Glutamatergic neuron (in vitro differentiated cells): ENCODE measurements around the gene ING4. TPM values are rescaled to one million over a fixed set of nuclear protein-coding genes. Genes with fewer than 3 reads are reported as not detected.

ENCODE experiments used
- DNase-seq: peaks from one replicate; pipeline ENCODE4 v3.0.0; 2022
- H3K27ac Mint-ChIP-seq: one replicate; pipeline ENCODE4 v1.8.0; 2020; ENCODE audit warnings: mild to moderate bottlenecking, mixed read lengths, inconsistent platforms; ENCODE audit not compliant: unreplicated experiment
- H3K27me3 Mint-ChIP-seq: one replicate; pipeline ENCODE4 v1.8.0; 2020; ENCODE audit warnings: mild to moderate bottlenecking, moderate library complexity, mixed read lengths, inconsistent platforms; ENCODE audit not compliant: unreplicated experiment
- H3K36me3 Mint-ChIP-seq: one replicate; pipeline ENCODE4 v1.8.0; 2020; ENCODE audit warnings: mild to moderate bottlenecking, mixed read lengths, inconsistent platforms; ENCODE audit not compliant: unreplicated experiment
- H3K4me1 Mint-ChIP-seq: one replicate; pipeline ENCODE4 v1.8.0; 2020; ENCODE audit warnings: mild to moderate bottlenecking, low read depth, mixed read lengths, inconsistent platforms; ENCODE audit not compliant: unreplicated experiment
- H3K4me3 Mint-ChIP-seq: one replicate; pipeline ENCODE4 v1.8.0; 2020; ENCODE audit warnings: mild to moderate bottlenecking, mixed read lengths, inconsistent platforms; ENCODE audit not compliant: unreplicated experiment
- H3K9me3 Mint-ChIP-seq: one replicate; pipeline ENCODE4 v1.8.0; 2020; ENCODE audit warnings: mild to moderate bottlenecking, moderate library complexity, mixed read lengths, inconsistent platforms; ENCODE audit not compliant: unreplicated experiment
- total RNA-seq: library from RNA; stranded (reverse); fragmentation: NEBNext Ultra II Directional; extraction: Animal tissue kit (Norgen Biotek cat#: 25700); gene quantifications from one replicate; pipeline ENCODE4 v1.2.1, GENCODE V29; 2021; ENCODE audit not compliant: unreplicated experiment
- TF ChIP-seq, protein P1 (sequence below): fragments of 200-600 bp; sonication (generic); IDR thresholded peaks from one replicate; pipeline ENCODE4 v1.5.0; 2021; ENCODE audit not compliant: partially characterized antibody, unreplicated experiment

ING4 gene
- total RNA-seq, 1 donor from 2014 or later: 76.9 TPM

DNA sequence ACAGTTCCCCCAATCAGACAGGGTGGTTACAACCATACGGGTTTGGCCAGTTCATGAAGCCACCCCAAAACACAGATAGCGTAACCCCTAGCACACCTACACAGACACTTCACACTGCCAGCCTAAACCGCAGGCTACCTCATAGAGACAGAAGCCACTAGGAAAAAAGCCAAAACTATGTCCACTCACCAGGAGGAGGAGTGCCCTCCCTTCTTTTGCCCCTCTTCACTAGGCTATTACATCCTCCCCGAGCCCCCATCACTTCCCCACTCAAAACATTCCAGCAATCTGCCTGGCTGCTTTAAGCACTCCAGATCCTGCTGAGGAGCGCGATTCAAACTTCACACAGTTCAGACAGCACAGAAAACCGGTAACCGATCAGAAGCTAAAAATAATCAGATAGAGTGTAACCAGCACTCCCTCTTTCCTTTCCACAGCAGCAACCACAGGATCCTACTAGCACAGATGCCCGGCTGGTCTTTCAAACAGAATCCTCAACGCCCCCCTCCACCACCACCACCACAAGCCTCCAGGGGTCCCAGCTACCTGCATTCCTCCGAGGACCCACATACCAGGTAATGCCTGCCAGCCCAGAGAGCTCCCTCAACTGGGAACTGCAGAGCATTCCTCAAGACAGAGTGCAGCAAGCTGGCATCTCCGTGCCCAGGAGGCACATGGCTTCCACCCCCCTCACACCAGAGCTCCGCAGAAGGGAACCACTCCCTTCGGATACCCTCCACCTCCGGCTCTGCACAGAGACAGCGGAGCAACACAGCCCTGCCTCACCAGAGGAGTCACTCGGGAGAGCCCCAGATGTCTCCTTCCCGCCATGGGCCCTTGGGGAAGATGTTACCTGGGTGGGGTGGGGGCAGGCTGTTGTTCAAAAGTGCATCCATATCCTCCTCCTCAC is 57.2 kb downstream of the ING4 start:
- peak overlapping the region; percentile 95 for H3K27ac Mint-ChIP-seq
- H3K4me3 Mint-ChIP-seq: peak overlapping the region; percentile 100
- DNase-seq: no peak
- peaks cover 33% of the 10 kb centered on the region for H3K9me3 Mint-ChIP-seq
- TF ChIP-seq, protein P1, sequence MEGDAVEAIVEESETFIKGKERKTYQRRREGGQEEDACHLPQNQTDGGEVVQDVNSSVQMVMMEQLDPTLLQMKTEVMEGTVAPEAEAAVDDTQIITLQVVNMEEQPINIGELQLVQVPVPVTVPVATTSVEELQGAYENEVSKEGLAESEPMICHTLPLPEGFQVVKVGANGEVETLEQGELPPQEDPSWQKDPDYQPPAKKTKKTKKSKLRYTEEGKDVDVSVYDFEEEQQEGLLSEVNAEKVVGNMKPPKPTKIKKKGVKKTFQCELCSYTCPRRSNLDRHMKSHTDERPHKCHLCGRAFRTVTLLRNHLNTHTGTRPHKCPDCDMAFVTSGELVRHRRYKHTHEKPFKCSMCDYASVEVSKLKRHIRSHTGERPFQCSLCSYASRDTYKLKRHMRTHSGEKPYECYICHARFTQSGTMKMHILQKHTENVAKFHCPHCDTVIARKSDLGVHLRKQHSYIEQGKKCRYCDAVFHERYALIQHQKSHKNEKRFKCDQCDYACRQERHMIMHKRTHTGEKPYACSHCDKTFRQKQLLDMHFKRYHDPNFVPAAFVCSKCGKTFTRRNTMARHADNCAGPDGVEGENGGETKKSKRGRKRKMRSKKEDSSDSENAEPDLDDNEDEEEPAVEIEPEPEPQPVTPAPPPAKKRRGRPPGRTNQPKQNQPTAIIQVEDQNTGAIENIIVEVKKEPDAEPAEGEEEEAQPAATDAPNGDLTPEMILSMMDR: peak; percentile 11
- peaks cover 18% of the 10 kb centered on the region for H3K36me3 Mint-ChIP-seq
- peaks cover 27% of the 10 kb centered on the region for H3K27me3 Mint-ChIP-seq
- peaks cover 33% of the 10 kb centered on the region for H3K4me1 Mint-ChIP-seq

DNA sequence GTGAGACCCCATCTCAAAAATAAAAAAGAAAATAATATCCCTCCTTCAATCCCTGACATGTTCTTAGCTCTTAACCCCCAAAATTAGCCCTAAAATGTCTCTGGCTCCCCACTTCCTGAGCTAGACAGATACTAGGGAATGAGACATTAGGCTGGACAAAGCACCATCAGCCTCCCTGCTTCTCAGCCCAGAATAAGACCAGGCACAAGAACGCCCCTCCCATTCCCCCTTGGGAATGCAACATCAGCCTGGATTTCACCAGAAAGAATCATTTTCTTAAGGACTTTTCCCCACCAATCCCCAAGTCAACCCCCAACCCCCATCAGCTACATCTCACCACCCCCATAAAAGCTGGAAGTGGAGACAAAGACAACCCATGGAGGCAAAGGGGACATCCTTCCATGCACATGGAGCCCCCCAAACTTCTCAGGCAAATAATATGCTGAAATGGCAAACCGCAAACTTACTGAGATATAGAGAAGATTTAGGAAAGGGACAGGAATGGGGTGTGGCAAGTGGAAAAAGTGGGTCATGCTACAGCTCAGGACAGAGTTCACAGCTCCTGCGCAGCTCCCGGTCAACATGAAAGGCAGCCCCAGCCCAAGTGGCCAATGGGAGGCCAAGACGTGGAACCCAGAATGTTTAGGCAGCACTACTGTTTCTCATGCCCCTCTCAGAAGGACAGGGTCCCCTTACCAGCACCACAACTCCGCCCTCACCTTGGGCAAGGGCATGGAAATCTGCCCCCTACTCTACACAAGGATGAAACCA is 58.5 kb downstream of the ING4 start:
- Mint-ChIP-seq H3K27ac (peak overlapping the region; percentile 95), H3K27me3 (peaks cover 25% of the 10 kb centered on the region), H3K4me3 (peak overlapping the region; percentile 100), H3K9me3 (peaks cover 33% of the 10 kb centered on the region), H3K4me1 (peaks cover 35% of the 10 kb centered on the region), H3K36me3 (peaks cover 18% of the 10 kb centered on the region)
- DNase-seq: no peak
- TF ChIP-seq, protein P1: no peak

DNA sequence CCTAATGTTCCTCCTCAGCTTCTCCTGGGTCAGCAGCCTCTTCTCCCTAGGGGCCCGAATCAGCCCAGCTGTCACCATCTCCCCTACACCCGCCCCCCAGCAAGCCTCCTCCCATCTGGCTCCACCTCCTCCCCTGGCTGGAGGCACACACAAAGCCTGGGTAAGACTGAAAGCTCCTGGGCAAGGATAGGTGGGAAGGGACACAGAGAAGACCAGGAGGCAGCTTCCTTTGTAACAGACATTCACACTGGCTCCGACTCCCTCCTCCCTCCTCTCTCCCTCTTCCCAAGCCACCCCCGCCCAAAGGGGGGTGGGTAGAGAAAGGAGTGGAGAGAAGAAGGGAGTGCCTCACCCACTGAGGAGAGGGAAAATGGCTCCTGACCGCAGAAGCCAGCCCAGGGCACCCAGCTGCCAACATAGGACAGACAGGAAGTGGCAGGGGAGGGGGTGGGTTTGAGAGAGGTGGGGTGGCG is 59.8 kb downstream of the ING4 start:
- Mint-ChIP-seq H3K27ac (peak overlapping the region; percentile 95), H3K9me3 (peaks cover 33% of the 10 kb centered on the region), H3K4me1 (peaks cover 36% of the 10 kb centered on the region), H3K27me3 (peaks cover 25% of the 10 kb centered on the region), H3K4me3 (peak overlapping the region; percentile 100), H3K36me3 (peaks cover 18% of the 10 kb centered on the region)
- peak; percentile 93 for DNase-seq
- TF ChIP-seq, protein P1: no peak

- H3K4me1 Mint-ChIP-seq: peaks cover 38% of the 10 kb centered on the region
- H3K27me3 Mint-ChIP-seq: peaks cover 25% of the 10 kb centered on the region
- H3K4me3 Mint-ChIP-seq: peak overlapping the region; percentile 100
- peak overlapping the region; percentile 95 for H3K27ac Mint-ChIP-seq
- peaks cover 33% of the 10 kb centered on the region for H3K9me3 Mint-ChIP-seq
- peaks cover 23% of the 10 kb centered on the region for H3K36me3 Mint-ChIP-seq
- TF ChIP-seq, protein P1: no peak
- DNase-seq: no peak
Observed at GRCh38 chr12:6602526-6602925, 60.4 kb downstream of the ING4 start.

Other genes with a start within 250 kb of the ING4 start
- not detected for gene CD27, start 218.2 kb downstream of the ING4 start, total RNA-seq
- gene TAPBPL, start 211.1 kb downstream of the ING4 start, total RNA-seq: 0.96 TPM
- gene VAMP1, start 192.4 kb downstream of the ING4 start, total RNA-seq: 14.0 TPM
- gene MRPL51, start 169.9 kb downstream of the ING4 start, total RNA-seq: 138 TPM
- gene NCAPD2, start 169.0 kb downstream of the ING4 start, total RNA-seq: 29.3 TPM
- 2,124 TPM for gene GAPDH, start 128.6 kb downstream of the ING4 start, total RNA-seq
- gene IFFO1, start 107.1 kb downstream of the ING4 start, total RNA-seq: 50.3 TPM
- 53.5 TPM for gene NOP2, start 94.8 kb downstream of the ING4 start, total RNA-seq
- 957 TPM for gene CHD4, start 55.7 kb downstream of the ING4 start, total RNA-seq
- not detected for gene LPAR5, start 27.2 kb downstream of the ING4 start, total RNA-seq
- 2.5 TPM for gene ACRBP, start 15.7 kb downstream of the ING4 start, total RNA-seq
- 83.2 TPM for gene ZNF384, start 26.3 kb upstream of the ING4 start, total RNA-seq
- gene PIANP, start 37.7 kb upstream of the ING4 start, total RNA-seq: 48.8 TPM
- gene COPS7A, start 60.9 kb upstream of the ING4 start, total RNA-seq: 25.9 TPM
- 228 TPM for gene MLF2, start 90.0 kb upstream of the ING4 start, total RNA-seq
- 966 TPM for gene PTMS, start 103.2 kb upstream of the ING4 start, total RNA-seq
- 7.3 TPM for gene LAG3, start 109.4 kb upstream of the ING4 start, total RNA-seq
- gene CD4, start 126.4 kb upstream of the ING4 start, total RNA-seq: 0.17 TPM
- gene GPR162, start 158.7 kb upstream of the ING4 start, total RNA-seq: 145 TPM
- 58.4 TPM for gene P3H3, start 165.3 kb upstream of the ING4 start, total RNA-seq
- 45.7 TPM for gene GNB3, start 177.8 kb upstream of the ING4 start, total RNA-seq
- gene CDCA3, start 188.2 kb upstream of the ING4 start, total RNA-seq: 5.2 TPM
- gene USP5, start 189.0 kb upstream of the ING4 start, total RNA-seq: 141 TPM
- 663 TPM for gene TPI1, start 204.4 kb upstream of the ING4 start, total RNA-seq
- gene SPSB2, start 210.2 kb upstream of the ING4 start, total RNA-seq: 4.3 TPM
- 2.6 TPM for gene LRRC23, start 241.7 kb upstream of the ING4 start, total RNA-seq